SK-N-SH (cell line): ENCODE results near the gene TANC1. TPM values are rescaled to one million over a fixed set of nuclear protein-coding genes. Genes with fewer than 3 reads are reported as not detected.

ENCODE experiments used
- CTCF ChIA-PET: fragments of 300-600, 350-600 bp; formaldehyde crosslinking; extraction: SDS; loops from one replicate; lab custom pipeline; 2021; lab: Yijun Ruan, JAX
- POLR2A ChIA-PET: fragments of 350-600 bp; sonication (Branson Sonifier 250); formaldehyde crosslinking; extraction: SDS; loops from one replicate; lab custom pipeline; 2020; ENCODE audit warnings: antibody characterized with exemption, inconsistent platforms; lab: Yijun Ruan, JAX
- DNase-seq: peaks from one replicate; pipeline ENCODE4 v3.0.0; 2012
- H2AFZ ChIP-seq: fragments of 200-600 bp; sonication (generic); 2 replicates; pipeline ENCODE4 v1.8.1; 2016; ENCODE audit warnings: antibody characterized with exemption, mild to moderate bottlenecking, low read depth
- H3F3A ChIP-seq: fragments of 200-600 bp; sonication (generic); replicated peaks from 2 replicates; pipeline ENCODE3; 2016; ENCODE audit warnings: antibody characterized with exemption, mild to moderate bottlenecking; ENCODE audit not compliant: insufficient read depth
- H3K27ac ChIP-seq, 2 experiments: fragments of 200-500 bp in 1 of 2; fragments of 200-600 bp in 1 of 2; sonication (Bioruptor generic) in 1 of 2; sonication (generic), shearing (Covaris generic) in 1 of 2; 2 replicates each; pipeline versions ENCODE4 v1.5.1 to v1.6.1; 2014 to 2016; ENCODE audit warnings: low read depth in 2 of 2, inconsistent platforms in 1 of 2, low read length in 1 of 2, mild to moderate bottlenecking in 1 of 2, mixed read lengths in 1 of 2
- H3K27me3 ChIP-seq: fragments of 200-600 bp; sonication (generic), shearing (Covaris generic); 2 replicates; pipeline ENCODE4 v1.6.1; 2016; ENCODE audit warnings: mixed run types; ENCODE audit not compliant: insufficient read depth
- H3K36me3 ChIP-seq, 2 experiments: fragments of 200-500 bp in 1 of 2; fragments of 200-600 bp in 1 of 2; sonication (Bioruptor generic) in 1 of 2; sonication (generic) in 1 of 2; replicated peaks in 1 of 2; 2 replicates each; pipeline versions ENCODE3 to v1.5.1; 2014 to 2016; ENCODE audit warnings: low read length in 1 of 2, mild to moderate bottlenecking in 1 of 2; ENCODE audit not compliant: insufficient read depth in 2 of 2, control insufficient read depth in 1 of 2
- H3K4me1 ChIP-seq, 2 experiments: fragments of 200-500 bp in 1 of 2; fragments of 200-600 bp in 1 of 2; sonication (Bioruptor generic) in 1 of 2; sonication (generic), shearing (Covaris generic) in 1 of 2; 2 replicates each; pipeline versions ENCODE4 v1.5.1 to v1.6.1; 2014 to 2016; ENCODE audit warnings: low read depth in 1 of 2, low read length in 1 of 2, mixed run types in 1 of 2; ENCODE audit not compliant: insufficient read depth in 2 of 2, control insufficient read depth in 1 of 2
- H3K4me2 ChIP-seq: fragments of 200-600 bp; sonication (generic), shearing (Covaris generic); 2 replicates; pipeline ENCODE4 v1.6.1; 2017; ENCODE audit warnings: mixed run types
- H3K4me3 ChIP-seq, 2 experiments: fragments of 200-500 bp in 1 of 2; fragments of 200-600 bp in 1 of 2; sonication (Bioruptor generic) in 1 of 2; sonication (generic), shearing (Covaris generic) in 1 of 2; 2 replicates each; pipeline versions ENCODE4 v1.5.1 to v1.8.1; 2014 to 2016; ENCODE audit warnings: low read depth in 2 of 2, inconsistent platforms in 1 of 2, low read length in 1 of 2, mild to moderate bottlenecking in 1 of 2, mixed read lengths in 1 of 2, moderate library complexity in 1 of 2
- H3K79me2 ChIP-seq: fragments of 200-600 bp; sonication (generic); 2 replicates; pipeline ENCODE4 v1.8.1; 2017; ENCODE audit warnings: mild to moderate bottlenecking; ENCODE audit not compliant: insufficient read depth
- H3K9ac ChIP-seq: fragments of 200-600 bp; sonication (generic); 2 replicates; pipeline ENCODE4 v1.6.1; 2017; ENCODE audit warnings: mixed run types
- H3K9me2 ChIP-seq: fragments of 200-600 bp; sonication (generic); 2 replicates; pipeline ENCODE4 v1.6.1; 2017; ENCODE audit warnings: mixed run types
- H3K9me3 ChIP-seq: fragments of 200-600 bp; sonication (generic); 2 replicates; pipeline ENCODE4 v1.6.1; 2017; ENCODE audit warnings: mixed run types, mild to moderate bottlenecking, moderate library complexity
- H4K20me1 ChIP-seq: fragments of 200-600 bp; sonication (generic); 2 replicates; pipeline ENCODE4 v1.6.1; 2017; ENCODE audit warnings: mild to moderate bottlenecking, mixed run types; ENCODE audit not compliant: insufficient read depth
- ELF1 ChIP-seq: IDR thresholded peaks from 2 replicates; pipeline ENCODE4 v1.4.0; 2012
- EP300 ChIP-seq, 2 experiments: IDR thresholded peaks; 2 replicates each; pipeline versions ENCODE4 v1.4.0 to v1.6.1; 2012; ENCODE audit warnings: borderline replicate concordance in 1 of 2, low read depth in 1 of 2, low read length in 1 of 2
- FOSL2 ChIP-seq: IDR thresholded peaks from 2 replicates; pipeline ENCODE4 v1.4.0; 2012; ENCODE audit warnings: low read depth, mild to moderate bottlenecking, moderate library complexity, borderline replicate concordance
- GABPA ChIP-seq: IDR thresholded peaks from 2 replicates; pipeline ENCODE4 v1.4.0; 2012; ENCODE audit warnings: low read depth, mild to moderate bottlenecking
- GATA2 ChIP-seq: sonication (generic); formaldehyde crosslinking; IDR thresholded peaks from 2 replicates; pipeline ENCODE4 v1.5.0; 2020; ENCODE audit warnings: mild to moderate bottlenecking, missing genetic modification reagents
- IRF3 ChIP-seq: fragments of 150-350 bp; IDR thresholded peaks from 2 replicates; pipeline ENCODE4 v1.6.1; 2016; ENCODE audit warnings: mild to moderate bottlenecking, low read depth, low read length
- JUND ChIP-seq: IDR thresholded peaks from 2 replicates; pipeline ENCODE4 v1.4.0; 2012
- MAX ChIP-seq: IDR thresholded peaks from 2 replicates; pipeline ENCODE4 v1.4.0; 2012; ENCODE audit warnings: low read depth
- MXI1 ChIP-seq: IDR thresholded peaks from 2 replicates; pipeline ENCODE4 v1.6.1; 2012; ENCODE audit warnings: mild to moderate bottlenecking, low read depth, low read length, improper control_type of control experiment
- NFIC ChIP-seq: IDR thresholded peaks from 2 replicates; pipeline ENCODE4 v1.4.0; 2012; ENCODE audit warnings: borderline replicate concordance
- POLR2AphosphoS5 ChIP-seq: IDR thresholded peaks from 2 replicates; pipeline ENCODE4 v1.6.1; 2012; ENCODE audit warnings: low read depth, low read length
- RAD21 ChIP-seq: IDR thresholded peaks from 2 replicates; pipeline ENCODE4 v1.6.1; 2012; ENCODE audit warnings: mild to moderate bottlenecking, low read length
- REST ChIP-seq: IDR thresholded peaks from 2 replicates; pipeline ENCODE4 v1.6.1; 2012; ENCODE audit warnings: mild to moderate bottlenecking, low read depth, low read length, moderate library complexity
- RFX5 ChIP-seq: IDR thresholded peaks from 2 replicates; pipeline ENCODE4 v1.6.1; 2012; ENCODE audit warnings: mild to moderate bottlenecking, improper control_type of control experiment, low read length
- RXRA ChIP-seq: IDR thresholded peaks from 2 replicates; pipeline ENCODE4 v1.4.0; 2012; ENCODE audit warnings: low read depth, mild to moderate bottlenecking, borderline replicate concordance
- SIN3A ChIP-seq: IDR thresholded peaks from 2 replicates; pipeline ENCODE4 v1.6.1; 2012; ENCODE audit warnings: low read depth, mild to moderate bottlenecking, low read length, moderate library complexity, borderline replicate concordance
- TAF1 ChIP-seq: IDR thresholded peaks from 2 replicates; pipeline ENCODE4 v1.6.1; 2012; ENCODE audit warnings: low read depth, mild to moderate bottlenecking, low read length, moderate library complexity, borderline replicate concordance
- TCF12 ChIP-seq: IDR thresholded peaks from 2 replicates; pipeline ENCODE4 v1.4.0; 2012
- TEAD4 ChIP-seq: IDR thresholded peaks from 2 replicates; pipeline ENCODE4 v1.4.0; 2012; ENCODE audit warnings: mild to moderate bottlenecking, borderline replicate concordance; ENCODE audit not compliant: insufficient read depth
- USF2 ChIP-seq: fragments of 150-350 bp; IDR thresholded peaks from 2 replicates; pipeline ENCODE4 v1.6.1; 2017; ENCODE audit warnings: antibody characterized with exemption, low read length, low read depth, borderline replicate concordance
- WGBS: methylation state at CpG from one replicate; pipeline ENCODE4 v1.1.6; 2017; ENCODE audit warnings: low lambda C conversion rate; 5-methylcytosine and 5-hydroxymethylcytosine counted together
- polyA plus RNA-seq, 3 experiments: library from polyadenylated mRNA; depleted of rRNA; stranded (reverse); fragments of >200 nt; gene quantifications; 2 replicates each; pipeline ENCODE4 v1.2.3, GENCODE V29; 2012

The TANC1 gene
- polyA plus RNA-seq, 1 of the 3 experiments (the other 2 are of a cell fraction), result 19.2 TPM

- H3K27ac ChIP-seq, result peak overlapping the region in 1 of 2 experiments; percentile 54; a peak in 2 of 4 replicates
- POLR2A ChIA-PET, result no interaction called here
Measured at GRCh38 chr2:158995677-158996049, 27.2 kb downstream of the TANC1 start.

More at GRCh38 chr2:158995677-158996049, 27.2 kb downstream of the TANC1 start:
- 72% methylated on average over 5 of the region's 5 CpGs for WGBS
- peaks cover 20% of the 10 kb centered on the region for H3F3A ChIP-seq
- H3K36me3 ChIP-seq, result no peaks in the 10 kb centered on the region
- no peaks in the 10 kb centered on the region for H3K27me3 ChIP-seq
- no peak overlapping the region for H3K4me3 ChIP-seq
- H3K9me2 ChIP-seq, result no peaks in the 10 kb centered on the region
- no peak overlapping the region for H2AFZ ChIP-seq
- CTCF ChIA-PET, result interaction anchor here (1.4 to 1.9 kb wide), 3 partner anchors 8 to 17 kb away, joined by 3 to 10 read pairs (median 4); no protein-coding TSS in a partner anchor
- H4K20me1 ChIP-seq, result peaks cover under 1% of the 10 kb centered on the region; the same call in 1 of the 2 replicates
- no peak overlapping the region for H3K9ac ChIP-seq
- DNase-seq, result no peak
- H3K4me1 ChIP-seq, result peaks cover 22 to 39% of the 10 kb centered on the region in 2 experiments
- H3K79me2 ChIP-seq, result peaks cover 80% of the 10 kb centered on the region
- no peak for TF ChIP-seq JUND
- TF ChIP-seq TEAD4, result no peak
- no peak for TF ChIP-seq ELF1
- no peak for TF ChIP-seq USF2
- no peak for TF ChIP-seq REST
- TF ChIP-seq MAX, result no peak
- no peak for TF ChIP-seq GATA2 (CRISPR knock-in tag)
- no peak for TF ChIP-seq GABPA
- no peak for TF ChIP-seq IRF3
- TF ChIP-seq RXRA, result no peak
- TF ChIP-seq MXI1, result no peak
- TF ChIP-seq EP300 (IDR thresholded peaks at IDR 0.05; ENCODE audit: borderline replicate concordance in 1 of 2, low read depth in 1 of 2, low read length in 1 of 2), result no peak
- TF ChIP-seq POLR2AphosphoS5, result no peak
- TF ChIP-seq RFX5, result no peak
- TF ChIP-seq NFIC, result no peak
- no peak for TF ChIP-seq SIN3A
- no peak for TF ChIP-seq TCF12
- TF ChIP-seq RAD21, result no peak
- no peak for TF ChIP-seq TAF1
- TF ChIP-seq FOSL2, result no peak
- H3K9me3 ChIP-seq, result no peaks in the 10 kb centered on the region
- H3K4me2 ChIP-seq, result no peak overlapping the region
